NT2/D1 (cell line): ENCODE measurements around the gene LRFN2.

Source experiments
- SUZ12 ChIP-seq: IDR thresholded peaks from 2 replicates; pipeline ENCODE4 v1.6.1; 2011; ENCODE audit not compliant: insufficient read length, insufficient read depth; ENCODE audit errors: extremely low read depth
- YY1 ChIP-seq: IDR thresholded peaks from 2 replicates; pipeline ENCODE4 v1.6.1; 2011; ENCODE audit not compliant: insufficient read length, insufficient read depth
- ZNF274 ChIP-seq: IDR thresholded peaks from 2 replicates; pipeline ENCODE4 v1.6.1; 2011; ENCODE audit warnings: mild to moderate bottlenecking, low read depth, low read length

DNA sequence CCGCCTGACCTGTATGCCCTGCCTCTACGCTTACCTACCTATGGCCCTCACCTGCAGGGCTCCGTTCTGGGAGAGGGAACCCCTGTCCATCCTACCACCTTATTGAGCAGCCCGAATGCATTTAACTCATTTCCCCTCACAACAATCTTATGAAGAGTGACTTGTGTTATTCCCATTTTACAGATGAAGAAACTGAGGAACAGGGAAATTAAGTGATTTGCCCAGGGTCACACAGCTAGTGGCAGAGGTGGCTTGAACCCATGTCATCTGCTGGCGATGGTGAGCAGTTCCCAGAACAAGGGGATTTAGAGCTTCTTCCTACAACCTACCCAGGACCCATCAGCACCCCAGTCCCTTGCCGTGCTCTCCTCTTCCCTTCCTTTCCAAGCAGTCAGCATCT is 42.3 kb upstream of the LRFN2 start:
- TF ChIP-seq YY1, result no peak
- TF ChIP-seq ZNF274, result no peak
- no peak for TF ChIP-seq SUZ12
